Activated T-cell treated with anti-CD3 and anti-CD28 coated beads for 1 hour (primary cell): ENCODE results near the gene PNMT.
A peak's percentile ranks its signal among the peaks of the same experiment; 100 is the strongest.

ENCODE experiments used
- DNase-seq: peaks from one replicate; pipeline ENCODE4 v3.0.0-alpha.2; 2020; ENCODE audit warnings: low read depth

The PNMT gene

GRCh38 chr17:39633570-39634183 lies 34.6 kb upstream of the PNMT start:
- DNase-seq: no peak

GRCh38 chr17:39634384-39634871 lies 33.8 kb upstream of the PNMT start:
- no peak for DNase-seq

GRCh38 chr17:39635614-39636176 lies 32.6 kb upstream of the PNMT start:
- no peak for DNase-seq

DNA sequence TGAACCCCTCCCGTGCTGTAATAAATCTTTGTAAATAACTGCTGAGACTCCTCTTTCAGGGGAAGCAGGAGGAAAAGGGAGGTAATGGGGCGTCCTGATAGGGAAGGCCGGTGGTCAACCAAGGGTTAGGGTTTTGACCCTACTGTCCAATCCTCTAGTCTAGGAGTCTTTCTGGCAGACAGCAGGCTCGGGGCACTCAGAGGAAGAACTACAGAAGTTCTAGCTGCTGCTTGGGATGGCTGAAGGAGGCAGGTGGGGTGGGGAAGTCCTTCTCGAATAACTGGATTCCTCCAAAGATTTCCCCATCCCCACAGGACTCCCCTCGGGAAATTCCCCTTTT lies 31.7 kb upstream of the PNMT start:
- DNase-seq: no peak

GRCh38 chr17:39636927-39637736 lies 31.1 kb upstream of the PNMT start, which contains the start of gene STARD3:
STARD3 (plus strand) TSS chr17:39637144; CDS start chr17:39653532, 16,388 bp downstream.
- DNase-seq: peak; percentile 85

GRCh38 chr17:39638317-39638716 lies 29.9 kb upstream of the PNMT start:
- no peak for DNase-seq

GRCh38 chr17:39639043-39639442 lies 29.2 kb upstream of the PNMT start:
- no peak for DNase-seq

DNA sequence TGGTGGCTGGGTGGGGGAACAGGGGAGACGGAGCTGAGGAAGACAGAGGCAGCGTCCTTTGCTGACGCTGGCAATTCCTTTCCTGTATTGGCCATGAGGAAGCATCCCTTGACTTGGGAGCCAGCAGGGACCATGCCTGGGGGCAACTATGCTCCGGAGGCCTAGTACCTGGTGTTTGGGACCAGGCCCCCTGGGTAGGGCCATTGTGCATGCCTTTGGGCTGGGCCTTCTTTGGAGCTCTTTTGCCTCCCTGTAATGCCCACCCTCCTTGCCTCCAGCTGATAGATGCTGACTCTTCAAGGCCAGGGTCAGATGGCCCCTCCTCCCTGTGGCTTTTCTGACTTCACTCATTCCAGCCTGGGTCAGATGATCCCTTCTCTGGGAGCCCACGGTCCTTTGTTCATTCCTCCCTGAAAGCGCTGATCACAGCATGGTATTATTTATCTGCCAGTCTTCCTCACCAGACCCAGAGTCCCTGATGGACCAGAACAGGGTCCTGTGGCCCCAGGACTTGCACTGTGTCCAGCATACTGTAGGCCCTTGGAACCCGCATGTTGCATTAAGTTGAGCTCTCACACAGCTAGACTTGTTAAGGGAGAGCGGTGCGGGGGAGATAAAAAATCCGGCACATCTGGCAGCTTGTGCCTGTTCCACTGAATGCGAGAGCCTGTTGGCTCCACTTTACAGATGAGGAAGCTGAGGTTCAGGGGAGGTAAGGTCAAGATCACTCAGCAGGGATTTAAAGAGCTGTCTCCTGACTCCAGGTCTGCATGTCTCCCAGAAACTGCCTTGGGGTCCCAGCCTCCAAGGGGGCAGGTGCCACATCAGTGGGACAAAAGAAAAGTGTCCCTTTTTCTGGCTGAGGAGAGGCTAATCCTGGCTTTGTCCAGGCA lies 28.4 kb upstream of the PNMT start:
- no peak for DNase-seq

DNA sequence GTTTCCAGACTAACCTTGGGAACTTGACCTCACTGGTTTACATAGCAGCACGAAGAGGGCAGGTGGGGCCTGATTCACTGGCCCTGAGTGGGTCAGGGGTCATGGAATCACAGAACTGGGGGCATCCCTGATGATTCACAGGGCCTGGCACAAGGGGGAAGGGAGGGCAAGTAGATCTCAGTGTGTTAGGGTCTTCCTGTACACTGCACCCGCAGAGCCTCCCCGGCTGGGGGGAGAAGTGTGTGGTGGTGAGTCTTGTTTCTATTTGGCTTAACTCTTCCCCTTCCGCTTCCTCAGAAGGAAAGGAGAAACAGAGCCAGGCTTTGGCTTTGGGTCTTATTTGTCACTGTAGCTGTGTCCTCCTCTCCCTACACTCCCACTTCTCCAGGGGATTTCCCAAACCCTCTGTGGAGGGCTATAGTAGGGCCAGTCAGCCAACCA lies 27.6 kb upstream of the PNMT start:
- DNase-seq: no peak

- DNase-seq: no peak
Observed at GRCh38 chr17:39641097-39641496, 27.2 kb upstream of the PNMT start.

GRCh38 chr17:39641883-39642282 lies 26.4 kb upstream of the PNMT start:
- no peak for DNase-seq

DNA sequence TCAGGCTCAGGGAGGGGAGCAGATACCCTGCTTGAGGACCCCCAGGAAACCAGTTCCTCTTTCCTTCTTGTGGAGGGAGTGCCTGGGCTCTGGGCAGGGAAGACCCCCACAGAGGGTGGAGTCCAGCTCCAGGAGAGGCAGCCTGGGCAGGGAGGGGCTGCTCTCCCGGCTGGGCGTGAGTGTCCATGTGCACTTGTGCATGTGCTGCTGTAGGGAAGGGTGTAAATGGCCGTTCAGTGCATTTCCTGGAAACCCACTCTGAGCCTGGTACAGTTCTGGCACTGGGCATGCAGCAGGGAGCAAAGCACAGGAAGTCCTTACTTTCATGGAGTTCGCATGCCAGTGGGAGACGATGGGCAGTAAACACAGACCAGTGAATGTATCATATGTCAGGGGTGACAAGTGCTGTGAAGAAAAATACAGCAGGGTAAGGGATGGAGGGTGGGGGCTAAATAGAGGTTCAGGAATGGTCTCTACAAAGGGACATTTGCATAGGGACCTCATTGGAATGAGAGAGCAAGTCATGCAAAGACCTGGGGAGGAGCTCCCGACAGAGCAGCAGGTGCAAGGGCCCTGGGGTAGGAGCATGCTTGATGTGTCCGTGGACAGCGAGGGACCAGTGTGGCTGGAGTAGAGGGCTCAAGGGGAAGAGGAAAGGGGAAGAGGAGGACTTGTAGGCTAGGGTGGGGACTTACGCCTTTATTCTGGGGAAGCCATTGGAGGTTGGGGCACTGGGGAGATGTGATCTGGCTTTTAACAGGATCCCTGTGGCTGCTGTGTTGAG lies 25.8 kb upstream of the PNMT start:
- DNase-seq: no peak

GRCh38 chr17:39643271-39643670 lies 25.0 kb upstream of the PNMT start:
- DNase-seq: no peak

- no peak for DNase-seq
Observed at GRCh38 chr17:39647256-39647655, 21.0 kb upstream of the PNMT start.

GRCh38 chr17:39648616-39649366 lies 19.5 kb upstream of the PNMT start:
- DNase-seq: no peak

DNA sequence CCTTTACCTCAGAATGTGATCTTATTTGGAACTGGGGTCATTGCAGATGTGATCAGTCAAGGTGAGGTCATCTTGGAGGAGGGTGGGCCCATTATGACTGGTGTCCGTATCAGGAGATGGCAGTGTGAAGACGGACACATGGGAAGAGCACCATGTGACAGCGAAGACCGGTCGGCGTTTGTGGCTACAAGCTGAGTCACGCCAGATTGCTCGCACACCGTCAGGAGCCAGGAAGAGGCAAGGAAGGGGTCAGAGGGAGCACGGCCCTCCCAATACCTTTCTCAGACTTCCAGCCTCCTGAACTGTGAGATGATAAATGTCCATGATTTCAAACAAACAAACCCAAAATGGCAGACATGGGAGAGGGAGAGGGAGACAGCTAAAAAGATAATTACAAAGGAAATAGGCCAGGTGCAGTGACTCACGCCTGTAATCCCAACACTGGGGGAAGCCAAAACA lies 18.1 kb upstream of the PNMT start:
- no peak for DNase-seq

- DNase-seq: no peak
Observed at GRCh38 chr17:39651923-39652586, 16.2 kb upstream of the PNMT start.

- DNase-seq: no peak
Observed at GRCh38 chr17:39652587-39653315, 15.5 kb upstream of the PNMT start.

DNA sequence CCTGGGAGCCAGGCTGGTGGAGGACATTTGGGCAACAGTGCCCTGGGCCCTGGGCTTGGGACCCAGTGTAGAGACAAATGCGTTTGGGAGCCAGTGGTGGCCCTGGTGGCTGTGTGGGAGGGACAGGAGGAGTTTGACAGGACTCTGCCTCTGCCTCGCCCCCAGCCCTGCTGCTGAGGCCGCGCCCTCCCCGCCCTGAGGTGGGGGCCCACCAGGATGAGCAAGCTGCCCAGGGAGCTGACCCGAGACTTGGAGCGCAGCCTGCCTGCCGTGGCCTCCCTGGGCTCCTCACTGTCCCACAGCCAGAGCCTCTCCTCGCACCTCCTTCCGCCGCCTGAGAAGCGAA lies 15.0 kb upstream of the PNMT start:
- no peak for DNase-seq
